GM08714 (cell line): ENCODE data around the gene AQP4.

Experiments
- H3K4me3 ChIP-seq: fragments of 200-500 bp; sonication (Bioruptor generic); 2 replicates; pipeline ENCODE4 v1.5.1; 2014; ENCODE audit warnings: mild to moderate bottlenecking, low read length, inconsistent platforms
- ZNF274 ChIP-seq: IDR thresholded peaks from 2 replicates; pipeline ENCODE4 v1.6.1; 2012; ENCODE audit warnings: mild to moderate bottlenecking, low read depth, low read length

AQP4 gene, protein sequence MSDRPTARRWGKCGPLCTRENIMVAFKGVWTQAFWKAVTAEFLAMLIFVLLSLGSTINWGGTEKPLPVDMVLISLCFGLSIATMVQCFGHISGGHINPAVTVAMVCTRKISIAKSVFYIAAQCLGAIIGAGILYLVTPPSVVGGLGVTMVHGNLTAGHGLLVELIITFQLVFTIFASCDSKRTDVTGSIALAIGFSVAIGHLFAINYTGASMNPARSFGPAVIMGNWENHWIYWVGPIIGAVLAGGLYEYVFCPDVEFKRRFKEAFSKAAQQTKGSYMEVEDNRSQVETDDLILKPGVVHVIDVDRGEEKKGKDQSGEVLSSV

DNA sequence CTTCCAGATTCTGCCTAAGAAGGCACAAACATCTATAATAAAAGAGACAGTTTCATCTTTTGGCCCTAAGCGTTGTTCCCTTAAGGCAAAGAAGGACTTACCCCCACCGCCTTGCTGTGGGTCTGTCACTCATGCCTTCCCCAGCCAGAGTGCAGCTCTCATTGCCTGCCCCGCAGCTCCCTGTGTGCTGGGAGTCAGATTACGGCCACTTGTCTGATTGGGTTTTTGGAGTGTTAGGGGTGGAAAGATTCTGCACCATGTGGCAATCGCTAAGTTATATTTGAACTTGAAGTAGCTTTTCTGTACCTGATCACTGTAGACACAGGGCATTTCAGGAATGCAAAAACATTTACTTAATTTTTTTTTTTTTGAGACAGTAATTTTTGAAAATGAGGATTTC is at the start of gene AQP4:
Gene AQP4 (minus strand): TSS at position 151 of the 400 bp plus-strand sequence. CDS start 18 bp downstream, at position 133.
- no peak within 1 kb of the TSS for H3K4me3 ChIP-seq
- no peak for TF ChIP-seq ZNF274

GRCh38 chr18:26911840-26912239 is 46.3 kb upstream of the AQP4 start:
- TF ChIP-seq ZNF274, result no peak
- no peak overlapping the region for H3K4me3 ChIP-seq

- H3K4me3 ChIP-seq, result no peak overlapping the region
- TF ChIP-seq ZNF274, result no peak
Observed at GRCh38 chr18:26909599-26910290, 44.2 kb upstream of the AQP4 start.

DNA sequence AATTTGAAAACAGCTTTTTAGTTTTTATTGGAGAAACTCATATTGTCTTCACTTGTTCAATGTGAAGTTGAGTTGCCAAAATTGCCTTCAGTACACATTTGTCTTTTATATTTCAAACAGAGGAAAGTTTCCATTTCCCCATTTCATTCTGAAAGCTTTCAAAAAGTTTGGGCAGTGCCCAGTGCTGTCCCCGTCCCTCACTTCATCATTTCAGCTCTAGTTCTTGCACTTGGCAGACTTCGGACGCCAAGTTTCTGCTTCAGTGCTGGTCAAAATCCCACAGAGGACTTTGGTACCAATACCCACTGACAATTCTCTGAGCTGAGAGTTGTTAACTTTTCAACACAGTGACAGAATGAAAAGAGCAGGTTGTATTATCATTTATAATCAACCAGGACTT is 43.4 kb upstream of the AQP4 start:
- no peak for TF ChIP-seq ZNF274
- H3K4me3 ChIP-seq, result no peak overlapping the region

DNA sequence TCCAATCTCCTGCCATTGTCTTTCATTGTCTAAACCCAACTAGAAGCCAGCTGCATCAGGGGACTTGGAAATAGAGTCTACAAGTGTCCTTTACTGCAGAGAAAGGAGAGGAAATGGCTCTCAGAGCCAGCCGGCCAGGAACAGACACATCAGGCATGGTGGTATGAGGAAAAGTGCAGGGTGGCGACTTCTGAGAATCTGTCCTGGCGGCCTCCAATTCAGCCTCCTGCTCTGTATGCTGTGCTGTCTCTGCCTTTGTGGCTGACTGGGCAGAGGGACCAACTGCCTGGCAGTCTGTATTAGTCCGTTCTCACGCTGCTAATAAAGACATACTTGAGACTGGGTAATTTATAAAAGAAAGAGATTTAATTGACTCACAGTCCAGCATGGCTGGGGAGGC is 36.8 kb upstream of the AQP4 start:
- TF ChIP-seq ZNF274, result no peak
- no peak overlapping the region for H3K4me3 ChIP-seq

- H3K4me3 ChIP-seq, result no peak overlapping the region
- no peak for TF ChIP-seq ZNF274
Observed at GRCh38 chr18:26901020-26901419, 35.5 kb upstream of the AQP4 start.

DNA sequence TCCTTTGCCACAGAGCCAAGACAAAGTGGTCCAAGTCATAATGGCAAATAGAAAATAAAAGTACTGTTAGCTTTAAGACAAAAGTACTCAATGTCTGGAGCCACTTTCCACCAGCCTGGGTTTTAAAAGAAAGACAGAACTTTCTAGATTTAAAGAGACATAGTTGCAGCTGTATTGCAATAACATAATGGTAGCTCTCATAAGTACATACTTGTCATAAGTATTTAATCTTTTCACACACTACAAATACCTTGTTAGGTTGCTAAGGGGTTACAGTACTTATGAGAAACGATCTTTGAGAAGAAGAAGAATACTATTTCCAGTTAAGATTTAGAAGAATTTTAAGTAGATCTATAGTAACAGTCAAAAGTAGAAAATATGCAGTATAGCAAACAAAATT is 28.9 kb upstream of the AQP4 start:
- TF ChIP-seq ZNF274, result no peak
- no peak overlapping the region for H3K4me3 ChIP-seq

DNA sequence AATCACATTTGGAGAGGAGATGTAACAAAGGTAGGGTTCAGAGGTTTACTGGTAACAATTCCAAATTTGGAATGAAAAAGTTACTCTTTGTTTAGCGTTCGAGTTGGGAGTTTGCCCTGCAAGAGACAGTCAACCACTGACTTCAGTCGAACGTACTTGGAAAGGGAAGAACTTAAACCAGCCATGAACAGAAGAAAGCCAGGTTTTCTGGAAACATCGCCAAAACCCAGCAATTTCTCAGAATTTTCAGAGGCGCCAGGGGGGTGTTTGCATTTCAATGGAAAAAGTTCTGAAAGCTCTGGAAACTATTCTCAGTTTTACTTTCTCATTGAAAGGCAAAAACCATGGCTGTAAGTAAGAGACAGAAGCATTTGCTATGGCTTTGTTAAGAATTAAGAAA is 28.5 kb upstream of the AQP4 start:
- no peak for TF ChIP-seq ZNF274
- no peak overlapping the region for H3K4me3 ChIP-seq

DNA sequence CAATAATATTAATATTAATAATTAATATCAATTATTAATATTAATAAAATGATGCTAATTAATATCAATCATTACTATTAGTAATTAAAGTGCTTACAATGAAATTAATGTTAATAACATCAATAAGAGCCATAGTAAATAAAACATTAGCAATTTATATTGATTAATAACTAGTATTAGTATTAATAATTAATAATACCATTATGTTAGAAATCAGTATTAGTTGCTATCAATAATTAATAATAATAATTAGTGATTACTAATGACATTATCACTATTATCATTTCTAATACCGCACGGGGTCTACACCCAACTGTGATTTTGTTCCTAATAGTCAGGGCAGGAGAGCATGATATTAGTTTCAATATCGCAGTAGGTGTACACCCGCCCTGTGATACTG is 22.8 kb upstream of the AQP4 start:
- no peak overlapping the region for H3K4me3 ChIP-seq
- no peak for TF ChIP-seq ZNF274

DNA sequence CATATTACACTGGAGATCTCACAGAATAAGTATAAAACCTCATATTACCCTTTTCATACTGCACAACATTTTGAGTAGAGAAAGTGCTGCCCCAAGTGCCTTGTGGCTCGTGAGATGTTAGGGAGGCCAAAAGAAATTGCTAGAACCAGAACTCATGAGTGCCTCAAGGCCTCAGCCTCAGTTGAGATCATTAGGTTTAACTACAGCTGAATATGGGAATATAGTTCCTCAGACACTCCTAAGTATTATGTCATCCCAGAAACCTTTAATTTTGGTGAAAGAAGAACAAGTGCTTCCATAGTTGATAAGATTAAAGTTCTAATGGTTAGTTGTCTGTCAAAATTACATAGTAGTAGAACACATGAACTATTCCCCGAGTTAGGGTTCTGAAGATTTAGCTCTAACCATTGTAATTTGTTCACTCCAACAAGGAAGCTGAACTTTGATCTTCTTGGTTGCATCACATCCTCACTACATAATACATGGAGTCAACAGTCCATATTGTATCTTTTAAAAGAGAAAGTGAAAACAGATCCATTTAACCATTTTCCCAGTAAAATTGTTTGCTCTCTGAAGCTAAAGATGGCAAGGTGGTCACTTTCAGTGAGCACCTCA is 9.6 kb upstream of the AQP4 start:
- TF ChIP-seq ZNF274, result no peak
- no peak overlapping the region for H3K4me3 ChIP-seq

GRCh38 chr18:26874283-26874682 is 8.8 kb upstream of the AQP4 start:
- H3K4me3 ChIP-seq, result no peak overlapping the region
- TF ChIP-seq ZNF274, result no peak

DNA sequence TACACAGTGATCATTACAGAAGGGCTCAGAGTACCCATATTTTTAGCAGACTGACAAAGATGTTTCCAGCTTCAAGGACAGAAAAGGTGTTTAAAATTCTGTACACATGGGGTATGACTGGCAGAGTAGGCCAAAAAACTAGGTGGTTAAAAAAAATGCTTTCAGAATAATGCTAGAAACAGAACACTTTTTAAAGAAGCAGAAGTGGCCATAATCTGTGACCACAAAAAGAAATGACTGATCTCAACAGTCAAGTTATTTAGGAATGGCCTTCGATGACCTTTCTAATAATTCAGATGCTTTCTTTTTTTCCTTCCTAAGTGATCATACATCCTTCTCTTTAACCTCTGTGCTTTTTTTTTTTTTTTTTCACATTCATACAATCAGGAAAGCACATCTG is 4.1 kb upstream of the AQP4 start:
- no peak overlapping the region for H3K4me3 ChIP-seq
- TF ChIP-seq ZNF274, result no peak

GRCh38 chr18:26868968-26869586 is 3.6 kb upstream of the AQP4 start:
- no peak for TF ChIP-seq ZNF274
- no peak overlapping the region for H3K4me3 ChIP-seq

GRCh38 chr18:26867471-26867870 is 2.0 kb upstream of the AQP4 start:
- no peak for TF ChIP-seq ZNF274
- no peak overlapping the region for H3K4me3 ChIP-seq

- TF ChIP-seq ZNF274, result no peak
- no peak overlapping the region for H3K4me3 ChIP-seq
Observed at GRCh38 chr18:26864658-26865057, 849 bp downstream of the AQP4 start.
